ENCODE results near the gene FAM209A.

- TF ChIP-seq, protein P1, sequence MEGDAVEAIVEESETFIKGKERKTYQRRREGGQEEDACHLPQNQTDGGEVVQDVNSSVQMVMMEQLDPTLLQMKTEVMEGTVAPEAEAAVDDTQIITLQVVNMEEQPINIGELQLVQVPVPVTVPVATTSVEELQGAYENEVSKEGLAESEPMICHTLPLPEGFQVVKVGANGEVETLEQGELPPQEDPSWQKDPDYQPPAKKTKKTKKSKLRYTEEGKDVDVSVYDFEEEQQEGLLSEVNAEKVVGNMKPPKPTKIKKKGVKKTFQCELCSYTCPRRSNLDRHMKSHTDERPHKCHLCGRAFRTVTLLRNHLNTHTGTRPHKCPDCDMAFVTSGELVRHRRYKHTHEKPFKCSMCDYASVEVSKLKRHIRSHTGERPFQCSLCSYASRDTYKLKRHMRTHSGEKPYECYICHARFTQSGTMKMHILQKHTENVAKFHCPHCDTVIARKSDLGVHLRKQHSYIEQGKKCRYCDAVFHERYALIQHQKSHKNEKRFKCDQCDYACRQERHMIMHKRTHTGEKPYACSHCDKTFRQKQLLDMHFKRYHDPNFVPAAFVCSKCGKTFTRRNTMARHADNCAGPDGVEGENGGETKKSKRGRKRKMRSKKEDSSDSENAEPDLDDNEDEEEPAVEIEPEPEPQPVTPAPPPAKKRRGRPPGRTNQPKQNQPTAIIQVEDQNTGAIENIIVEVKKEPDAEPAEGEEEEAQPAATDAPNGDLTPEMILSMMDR (IDR thresholded peaks at IDR 0.05; ENCODE audit: low read depth, low read length): no peak
- no peak for TF ChIP-seq EZH2phosphoT487 (IDR thresholded peaks at IDR 0.05; ENCODE audit: low read depth)
Observed at GRCh38 chr20:56574531-56575142, 50.1 kb downstream of the FAM209A start.

Data from OCI-LY3 (cell line).